VCaP (cell line): ENCODE measurements around the gene RABGGTA.

Source experiments
- H3K27ac ChIP-seq: fragments of 450-650 bp; 2 replicates; pipeline ENCODE4 v1.5.1; 2017
- CTCF ChIP-seq: fragments of 450-650 bp; conservative IDR thresholded peaks from 2 replicates; pipeline ENCODE4 v1.5.1; 2017; ENCODE audit warnings: mild to moderate bottlenecking, moderate library complexity

Gene RABGGTA

GRCh38 chr14:24273422-24273998 lies 2.1 kb upstream of the RABGGTA start:
- no peak for TF ChIP-seq CTCF
- H3K27ac ChIP-seq = no peak overlapping the region

GRCh38 chr14:24272467-24272866 lies 1.1 kb upstream of the RABGGTA start:
- no peak for TF ChIP-seq CTCF
- H3K27ac ChIP-seq = no peak overlapping the region

DNA sequence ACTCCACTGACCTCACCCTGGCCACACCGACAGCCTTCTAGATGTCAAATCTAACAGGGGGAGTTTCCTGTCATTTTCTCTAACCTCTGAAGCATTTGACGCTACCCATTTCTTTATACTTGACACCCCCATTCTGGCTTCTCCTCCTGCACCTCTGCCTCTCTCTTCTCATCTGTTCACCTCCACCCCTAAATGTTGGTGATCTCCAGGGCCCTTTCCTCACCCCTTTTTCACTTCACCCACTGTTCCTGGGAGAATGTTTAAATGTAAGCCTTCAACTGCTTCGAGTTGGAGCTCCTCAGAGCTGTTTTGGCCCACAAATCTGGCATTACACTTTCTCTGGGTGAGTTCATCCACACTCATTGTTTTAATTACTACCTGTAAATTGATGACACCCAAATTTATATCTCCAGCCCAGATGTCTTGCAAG lies 452 bp upstream of the RABGGTA start:
- H3K27ac ChIP-seq = peak overlapping the region; percentile 93
- TF ChIP-seq CTCF = no peak

DNA sequence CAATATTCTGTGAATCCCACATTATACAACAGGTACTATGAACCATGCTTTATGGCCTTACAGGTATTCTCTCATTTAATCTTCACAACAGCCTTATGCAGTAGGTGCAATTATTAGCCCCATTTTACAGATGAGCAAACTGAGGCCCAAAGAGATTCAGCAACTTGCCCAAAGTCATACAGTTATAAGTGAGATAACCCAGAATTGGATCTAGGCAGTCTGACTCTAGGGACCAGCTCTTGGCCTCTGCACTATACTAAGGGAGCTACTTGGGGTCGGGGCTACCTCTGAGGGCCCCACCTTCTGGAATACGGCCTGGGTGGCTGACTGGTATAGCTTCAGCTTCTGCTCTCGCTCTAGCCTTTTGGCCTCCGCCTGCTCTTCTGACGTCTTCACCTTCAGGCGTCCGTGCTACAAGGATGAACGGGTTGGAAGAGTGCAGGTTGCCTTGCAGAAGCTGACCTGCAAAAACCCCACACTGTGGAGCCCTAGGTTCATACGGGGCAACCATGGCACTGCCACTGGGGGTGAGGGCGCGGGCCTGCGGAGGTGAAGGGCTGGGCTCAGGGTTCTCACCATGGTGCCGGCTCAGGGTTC lies 762 bp downstream of the RABGGTA start:
- no peak for TF ChIP-seq CTCF
- peak overlapping the region; percentile 93 for H3K27ac ChIP-seq

GRCh38 chr14:24269910-24270536 lies 1.4 kb downstream of the RABGGTA start:
- no peak overlapping the region; the same call in 1 of the 2 replicates for H3K27ac ChIP-seq
- TF ChIP-seq CTCF = no peak

DNA sequence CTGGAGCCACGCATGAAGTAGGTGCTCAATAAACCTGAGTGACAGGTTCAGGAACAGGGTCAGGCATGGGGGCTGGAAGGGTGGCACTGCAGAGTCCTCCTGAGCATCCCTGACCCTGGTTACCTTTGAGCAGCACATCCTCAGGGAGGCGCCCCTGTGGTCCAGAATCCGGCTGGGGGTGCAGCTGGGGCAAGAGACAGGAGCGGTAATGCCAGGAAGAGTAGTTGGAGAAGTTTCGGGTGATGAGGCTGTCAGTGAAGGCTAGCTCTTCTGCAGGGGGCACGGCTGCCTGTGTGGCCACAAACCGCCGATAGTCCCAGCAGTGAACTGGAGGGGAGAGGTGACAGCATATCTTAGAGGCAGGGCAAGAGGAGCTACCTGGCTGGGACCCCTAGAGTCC lies 2.0 kb downstream of the RABGGTA start:
- no peak overlapping the region for H3K27ac ChIP-seq
- no peak for TF ChIP-seq CTCF

- no peak for TF ChIP-seq CTCF
Measured at GRCh38 chr14:24268225-24268624, 3.2 kb downstream of the RABGGTA start.

More at GRCh38 chr14:24268225-24268624, 3.2 kb downstream of the RABGGTA start:
- no peak overlapping the region for H3K27ac ChIP-seq
